RWPE2 (cell line): ENCODE results near the gene CORO7.
A peak's percentile ranks its signal among the peaks of the same experiment; 100 is the strongest.

Experiments used
- ATAC-seq: fragments of 200-7000 bp; cut with Tn5 transposase; 3 replicates; pipeline ENCODE4 v1.9.1; 2021; ENCODE audit warnings: low read depth
- DNase-seq: peaks from one replicate; pipeline ENCODE4 v3.0.0-alpha.2; 2020; ENCODE audit warnings: low spot score
- H3K27ac ChIP-seq: fragments of 450-650 bp; 2 replicates; pipeline ENCODE4 v1.5.1; 2017; ENCODE audit warnings: mild to moderate bottlenecking; ENCODE audit not compliant: poor library complexity, severe bottlenecking
- H3K27me3 ChIP-seq: fragments of 250-450 bp; sonication (Bioruptor Pico); 2 replicates; pipeline ENCODE4 v1.5.1; 2021; ENCODE audit warnings: mild to moderate bottlenecking, moderate library complexity; ENCODE audit not compliant: insufficient read depth, poor library complexity, severe bottlenecking
- H3K36me3 ChIP-seq: fragments of 250-450 bp; sonication (Bioruptor Pico); 2 replicates; pipeline ENCODE4 v1.5.1; 2020; ENCODE audit warnings: low read depth, mild to moderate bottlenecking, moderate library complexity
- H3K4me1 ChIP-seq: fragments of 250-450 bp; sonication (Bioruptor Pico); 2 replicates; pipeline ENCODE4 v1.5.1; 2021; ENCODE audit warnings: mild to moderate bottlenecking, moderate library complexity; ENCODE audit not compliant: insufficient read depth, poor library complexity, severe bottlenecking
- H3K4me3 ChIP-seq: fragments of 250-450 bp; sonication (Bioruptor Pico); 2 replicates; pipeline ENCODE4 v1.5.1; 2021; ENCODE audit warnings: mild to moderate bottlenecking, moderate library complexity; ENCODE audit not compliant: severe bottlenecking
- H3K9me3 ChIP-seq: fragments of 250-450 bp; sonication (Bioruptor Pico); 2 replicates; pipeline ENCODE4 v1.5.1; 2021; ENCODE audit warnings: mild to moderate bottlenecking, moderate library complexity; ENCODE audit not compliant: severe bottlenecking
- TF ChIP-seq, protein P1 (sequence below): fragments of 450-650 bp; IDR thresholded peaks from one replicate; pipeline ENCODE4 v1.5.1; 2017; ENCODE audit warnings: mild to moderate bottlenecking, moderate library complexity; ENCODE audit not compliant: poor library complexity, severe bottlenecking

CORO7 gene

DNA sequence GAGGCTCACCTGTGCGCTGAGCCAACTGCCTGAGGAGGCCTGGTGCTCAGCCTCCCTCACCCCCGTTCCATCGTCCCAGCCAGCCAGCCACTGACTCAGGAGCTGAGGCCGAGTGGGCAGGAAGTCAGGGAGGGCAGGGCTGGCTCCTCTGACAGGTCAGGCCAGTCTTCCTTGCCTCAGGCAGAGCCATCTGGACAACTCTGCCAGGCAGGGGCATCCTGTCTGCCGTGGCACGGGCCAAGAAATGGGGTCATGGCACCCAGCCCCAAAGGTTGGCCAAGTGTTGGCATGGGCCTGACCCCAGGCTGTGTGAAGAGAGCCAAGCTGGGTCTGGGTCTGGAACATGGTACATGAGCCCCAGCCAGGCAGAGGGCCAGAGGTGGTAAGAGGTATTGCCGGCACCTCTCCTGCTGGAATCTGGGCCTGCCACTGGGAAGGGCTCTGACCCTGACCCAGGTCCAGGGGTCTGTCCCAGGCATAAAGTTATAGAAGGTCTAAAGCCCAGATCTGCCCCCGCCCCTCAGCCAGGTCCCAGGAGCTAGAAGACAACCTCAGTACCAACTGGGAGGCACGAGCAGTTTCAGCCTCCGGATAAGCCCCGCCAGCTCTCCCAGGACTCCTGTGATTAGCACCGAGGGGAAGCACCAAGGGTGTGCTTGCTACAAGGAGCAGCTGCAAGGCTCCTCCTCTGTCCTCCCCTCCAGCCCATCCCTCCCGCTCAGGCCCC is 47.2 kb downstream of the CORO7 start:
- ATAC-seq (peak; percentile 82), DNase-seq (peak; percentile 90)
- Histone ChIP-seq H3K9me3 (no peaks in the 10 kb centered on the region), H3K27me3 (no peaks in the 10 kb centered on the region), H3K4me3 (no peak overlapping the region), H3K36me3 (no peaks in the 10 kb centered on the region), H3K4me1 (peaks cover 37% of the 10 kb centered on the region), H3K27ac (peak overlapping the region; percentile 76)
- TF ChIP-seq, protein P1, sequence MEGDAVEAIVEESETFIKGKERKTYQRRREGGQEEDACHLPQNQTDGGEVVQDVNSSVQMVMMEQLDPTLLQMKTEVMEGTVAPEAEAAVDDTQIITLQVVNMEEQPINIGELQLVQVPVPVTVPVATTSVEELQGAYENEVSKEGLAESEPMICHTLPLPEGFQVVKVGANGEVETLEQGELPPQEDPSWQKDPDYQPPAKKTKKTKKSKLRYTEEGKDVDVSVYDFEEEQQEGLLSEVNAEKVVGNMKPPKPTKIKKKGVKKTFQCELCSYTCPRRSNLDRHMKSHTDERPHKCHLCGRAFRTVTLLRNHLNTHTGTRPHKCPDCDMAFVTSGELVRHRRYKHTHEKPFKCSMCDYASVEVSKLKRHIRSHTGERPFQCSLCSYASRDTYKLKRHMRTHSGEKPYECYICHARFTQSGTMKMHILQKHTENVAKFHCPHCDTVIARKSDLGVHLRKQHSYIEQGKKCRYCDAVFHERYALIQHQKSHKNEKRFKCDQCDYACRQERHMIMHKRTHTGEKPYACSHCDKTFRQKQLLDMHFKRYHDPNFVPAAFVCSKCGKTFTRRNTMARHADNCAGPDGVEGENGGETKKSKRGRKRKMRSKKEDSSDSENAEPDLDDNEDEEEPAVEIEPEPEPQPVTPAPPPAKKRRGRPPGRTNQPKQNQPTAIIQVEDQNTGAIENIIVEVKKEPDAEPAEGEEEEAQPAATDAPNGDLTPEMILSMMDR = no peak

GRCh38 chr16:4367393-4367856 is 49.0 kb downstream of the CORO7 start:
- Histone ChIP-seq H3K27ac (peak overlapping the region; percentile 76), H3K36me3 (no peaks in the 10 kb centered on the region; the same call in 1 of the 2 replicates), H3K27me3 (no peaks in the 10 kb centered on the region), H3K4me3 (no peak overlapping the region), H3K9me3 (no peaks in the 10 kb centered on the region), H3K4me1 (peaks cover 24% of the 10 kb centered on the region)
- TF ChIP-seq, protein P1 = no peak
- ATAC-seq (no peak), DNase-seq (no peak)

DNA sequence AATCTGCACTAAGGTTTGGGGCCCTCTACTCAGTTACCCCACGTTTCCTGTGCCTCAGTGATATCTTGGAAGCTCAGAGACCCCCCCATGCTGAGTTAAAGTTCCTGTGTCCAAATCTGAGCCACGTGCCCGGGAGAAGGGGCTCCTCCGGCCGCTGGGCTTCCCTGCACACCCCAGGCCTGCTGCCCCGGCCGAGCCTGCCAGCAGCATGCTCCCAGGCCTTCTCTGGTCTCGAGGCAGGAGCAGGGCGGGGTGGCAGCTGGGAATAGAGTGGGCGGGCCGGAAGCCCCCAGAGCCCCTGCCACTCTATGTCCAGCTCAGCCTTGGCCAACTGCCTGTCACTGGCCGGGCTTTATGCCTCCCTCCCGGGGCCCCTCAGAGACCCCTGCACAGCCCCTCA is 50.4 kb downstream of the CORO7 start:
- H3K4me1 ChIP-seq = peaks cover 24% of the 10 kb centered on the region

DNA sequence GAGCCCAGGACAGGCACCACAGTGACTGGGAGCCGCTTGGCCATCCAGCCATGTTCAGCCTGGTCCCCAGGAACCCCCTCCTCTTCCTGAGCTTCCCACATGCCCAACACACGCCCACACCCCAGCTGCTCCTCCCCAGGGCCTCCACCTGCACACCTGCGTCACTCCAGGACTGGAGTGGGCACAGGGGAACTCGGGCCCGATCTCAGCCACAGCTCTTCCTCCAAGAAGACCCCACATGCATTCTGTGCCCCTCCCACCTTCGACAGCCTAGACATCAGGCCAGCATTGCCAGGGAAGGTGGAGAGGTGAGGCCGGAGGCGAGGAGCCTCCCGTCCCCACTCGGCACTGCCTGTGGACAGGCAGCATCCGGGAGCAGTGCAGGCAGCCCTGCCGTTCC is 50.8 kb downstream of the CORO7 start:
- no peak for DNase-seq
- TF ChIP-seq, protein P1 = no peak
- ATAC-seq = no peak
- Histone ChIP-seq H3K27ac (peak overlapping the region; percentile 76), H3K27me3 (no peaks in the 10 kb centered on the region), H3K4me1 (peaks cover 24% of the 10 kb centered on the region), H3K4me3 (no peak overlapping the region), H3K9me3 (no peaks in the 10 kb centered on the region), H3K36me3 (no peaks in the 10 kb centered on the region; the same call in 1 of the 2 replicates)

More for the DNA sequence above, 50.4 kb downstream of the CORO7 start:
- no peak for ATAC-seq
- H3K4me3 ChIP-seq = no peak overlapping the region
- no peaks in the 10 kb centered on the region for H3K9me3 ChIP-seq
- H3K27me3 ChIP-seq = no peaks in the 10 kb centered on the region
- peak overlapping the region; percentile 76 for H3K27ac ChIP-seq
- H3K36me3 ChIP-seq = no peaks in the 10 kb centered on the region; the same call in 1 of the 2 replicates
- TF ChIP-seq, protein P1 = no peak
- DNase-seq = no peak

- Histone ChIP-seq H3K4me3 (no peak overlapping the region), H3K27me3 (no peaks in the 10 kb centered on the region), H3K9me3 (no peaks in the 10 kb centered on the region), H3K27ac (no peak overlapping the region), H3K4me1 (peaks cover 24% of the 10 kb centered on the region), H3K36me3 (no peaks in the 10 kb centered on the region; the same call in 1 of the 2 replicates)
- DNase-seq = no peak
- no peak for ATAC-seq
- TF ChIP-seq, protein P1 = no peak
These were observed 51.4 kb downstream of the CORO7 start for GRCh38 chr16:4365014-4365406.
